GM12878 (cell line): ENCODE measurements around the gene SPTLC2. TPM values are rescaled to one million over a fixed set of nuclear protein-coding genes. Genes with fewer than 3 reads are reported as not detected.

Experiments used
- ATAC-seq: fragments of 200-7000 bp; cut with Tn5 transposase; 3 replicates; pipeline ENCODE4 v1.9.1; 2020; ENCODE audit warnings: mild to moderate bottlenecking, moderate library complexity
- BruUV-seq: library from RNA; stranded (reverse); fragments of 400-500 nt; replicated peaks from 2 replicates; lab custom pipeline; 2021; lab: Mats Ljungman, UMichigan
- CTCF ChIA-PET: fragments of 300-600 bp; sonication (Branson Sonifier 250); formaldehyde crosslinking; extraction: SDS; loops from one replicate; lab custom pipeline; 2021; ENCODE audit warnings: inconsistent platforms; lab: Yijun Ruan, JAX
- POLR2A ChIA-PET: fragments of 350-600 bp; formaldehyde crosslinking; extraction: SDS; loops from one replicate; lab custom pipeline; 2021; ENCODE audit warnings: inconsistent platforms; lab: Charles Lee
- RAD21 ChIA-PET: fragments of 300-600 bp; sonication (Branson Sonifier 250); formaldehyde crosslinking; loops from one replicate; lab custom pipeline; 2023; ENCODE audit warnings: antibody characterized with exemption; ENCODE audit not compliant: unreplicated experiment; lab: Charles Lee
- SMC1A ChIA-PET: fragments of 300-600 bp; sonication (Branson Sonifier 250); formaldehyde crosslinking; loops from one replicate; lab custom pipeline; 2023; ENCODE audit not compliant: unreplicated experiment, uncharacterized antibody; lab: Charles Lee
- DNase-seq: peaks from one replicate; pipeline ENCODE4 v3.0.0-alpha.2; 2011; ENCODE audit warnings: low read depth, low spot score
- FAIRE-seq: peaks from 3 replicates; lab custom pipeline; 2011; peaks lifted over from hg19 to GRCh38; lab: Jason Lieb, UNC
- H2AFZ ChIP-seq: 2 replicates; pipeline ENCODE4 v1.6.0; 2011; ENCODE audit warnings: low read depth, low read length, control low read depth; ENCODE audit not compliant: control insufficient read depth
- H3K27ac ChIP-seq: 2 replicates; pipeline ENCODE4 v1.5.1; 2011; ENCODE audit warnings: control low read depth; ENCODE audit not compliant: control insufficient read depth, insufficient read depth
- H3K27me3 ChIP-seq, 2 experiments: replicated peaks in 1 of 2; 2 replicates each; pipeline versions ENCODE4 v1.6.0 to v1.6.1; 2011; ENCODE audit warnings: low read length in 1 of 2; ENCODE audit not compliant: control insufficient read depth in 2 of 2, insufficient read depth in 2 of 2
- H3K36me3 ChIP-seq, 2 experiments: 2 replicates each; pipeline ENCODE4 v1.5.1; 2011; ENCODE audit warnings: low read length in 1 of 2; ENCODE audit not compliant: control insufficient read depth in 2 of 2, insufficient read depth in 2 of 2
- H3K4me1 ChIP-seq: 2 replicates; pipeline ENCODE4 v1.6.1; 2011; ENCODE audit warnings: mild to moderate bottlenecking, low read length, moderate library complexity, mixed read lengths; ENCODE audit not compliant: control insufficient read depth, insufficient read depth
- H3K4me2 ChIP-seq: 2 replicates; pipeline ENCODE4 v1.6.0; 2011; ENCODE audit warnings: control low read depth; ENCODE audit not compliant: control insufficient read depth, insufficient read depth
- H3K4me3 ChIP-seq: fragments of 200-600 bp; sonication (generic); 2 replicates; pipeline ENCODE4 v1.5.1; 2016
- H3K79me2 ChIP-seq: 2 replicates; pipeline ENCODE4 v1.6.0; 2011; ENCODE audit warnings: low read length; ENCODE audit not compliant: control insufficient read depth, insufficient read depth
- H3K9ac ChIP-seq: 2 replicates; pipeline ENCODE4 v1.8.0; 2011; ENCODE audit warnings: low read length, control low read depth, mixed read lengths; ENCODE audit not compliant: control insufficient read depth, insufficient read depth
- H3K9me3 ChIP-seq: replicated peaks from 3 replicates; pipeline ENCODE4 v1.5.1; 2011; ENCODE audit warnings: mild to moderate bottlenecking, low read length; ENCODE audit not compliant: control insufficient read depth, insufficient read depth
- H4K20me1 ChIP-seq: 2 replicates; pipeline ENCODE4 v1.6.0; 2011; ENCODE audit not compliant: control insufficient read depth, insufficient read depth
- ATF3 ChIP-seq: IDR thresholded peaks from 2 replicates; pipeline ENCODE4 v1.6.1; 2011; ENCODE audit warnings: low read depth, mild to moderate bottlenecking, low read length, moderate library complexity, borderline replicate concordance; ENCODE audit errors: extremely low read depth
- HDAC2 ChIP-seq: fragments of 200-600 bp; sonication (generic); IDR thresholded peaks from 2 replicates; pipeline ENCODE4 v1.6.1; 2017
- NR2F1 ChIP-seq: fragments of 450-650 bp; conservative IDR thresholded peaks from 2 replicates; pipeline ENCODE4 v1.6.1; 2017; ENCODE audit warnings: mild to moderate bottlenecking
- POLR2A ChIP-seq: IDR thresholded peaks from 2 replicates; pipeline ENCODE4 v1.6.1; 2011; ENCODE audit warnings: low read depth, mild to moderate bottlenecking, low read length
- SMAD1 ChIP-seq: fragments of 450-650 bp; IDR thresholded peaks from 2 replicates; pipeline ENCODE4 v1.6.1; 2018; ENCODE audit warnings: mild to moderate bottlenecking, low read depth; ENCODE audit not compliant: partially characterized antibody
- STAT3 ChIP-seq: IDR thresholded peaks from 2 replicates; pipeline ENCODE4 v1.6.1; 2011; ENCODE audit warnings: low read depth, low read length, improper control_type of control experiment
- ZBTB33 ChIP-seq: fragments of 450-650 bp; IDR thresholded peaks from 2 replicates; pipeline ENCODE4 v1.6.1; 2017; ENCODE audit warnings: mild to moderate bottlenecking
- ZNF207 ChIP-seq: fragments of 450-650 bp; IDR thresholded peaks from 2 replicates; pipeline ENCODE4 v1.6.1; 2014; ENCODE audit warnings: antibody characterized with exemption, mild to moderate bottlenecking, borderline replicate concordance
- WGBS: methylation state at CpG from one replicate; pipeline ENCODE4 v1.1.6; 2016; ENCODE audit warnings: low lambda C conversion rate; ENCODE audit not compliant: insufficient replicate concordance, insufficient coverage; ENCODE audit errors: missing lambda C conversion rate; 5-methylcytosine and 5-hydroxymethylcytosine counted together
- in situ Hi-C: fragments of 300-500 bp; cut with MboI; formaldehyde crosslinking; loops from 9 replicates; pipeline ENCODE4 v1.14.3; 2018; ENCODE audit warnings: mixed read lengths
- intact Hi-C: fragments of 100-400 bp; cut with micrococcal nuclease; formaldehyde crosslinking; loops from one replicate; pipeline ENCODE4 v1.14.2; 2022; ENCODE audit not compliant: unreplicated experiment
- polyA plus RNA-seq, 11 experiments: library from polyadenylated mRNA; depleted of rRNA in 4 of 11; unstranded in 6 of 11; stranded (reverse) in 5 of 11; fragments of >200 nt; fragmentation: Nextera tagmentation in 4 of 11; fragmentation: Illumina TruSeq in 1 of 11; extraction: Ambion mirVana in 4 of 11; extraction: Trizol in 1 of 11; gene quantifications; 1 replicate in 1 of 11; 2 replicates in 10 of 11; pipeline versions ENCODE4 v1.2.1 to v1.2.3, GENCODE V29; 2011 to 2016; ENCODE audit warnings: inconsistent platforms in 2 of 11, missing spikeins in 2 of 11, low read depth in 1 of 11
- total RNA-seq, 4 experiments: library from RNA; depleted of rRNA in 3 of 4; stranded (reverse); fragments of >200 nt in 3 of 4; fragmentation: Illumina TruSeq in 1 of 4; extraction: Trizol in 1 of 4; gene quantifications; 2 replicates each; pipeline versions ENCODE4 v1.2.1 to v1.2.3, GENCODE V29; 2013 to 2021

SPTLC2 gene
- total and polyA plus RNA-seq, 10 of the 15 experiments (the other 5 are each of a cell fraction or from before 2014, with no cell fraction given), result 6.9 to 35.1 (median 19.7) TPM

- no peak for DNase-seq
- Histone ChIP-seq H3K79me2 (no peaks in the 10 kb centered on the region), H3K27me3 (peaks cover 8% of the 10 kb centered on the region in 2 experiments; a peak in 3 of 4 replicates), H3K9me3 (no peaks in the 10 kb centered on the region; the same call in 2 of the 3 replicates), H3K4me2 (no peak overlapping the region), H3K27ac (no peak overlapping the region), H3K4me1 (peaks cover 11% of the 10 kb centered on the region), H3K36me3 (no peaks in the 10 kb centered on the region), H3K9ac (no peak overlapping the region), H4K20me1 (no peaks in the 10 kb centered on the region), H2AFZ (no peak overlapping the region), H3K4me3 (no peak overlapping the region)
- POLR2A ChIA-PET, result no interaction called here
- RAD21 ChIA-PET, result no interaction called here
- WGBS, result 31% methylated on average over 7 of the region's 7 CpGs
- intact Hi-C loops (no loop called here), in situ Hi-C loops (no loop called here)
- no peak for ATAC-seq
- SMC1A ChIA-PET, result no interaction called here
- no peak for FAIRE-seq
- no TSS peak for BruUV-seq
- CTCF ChIA-PET, result interaction anchor here (1.5 kb wide), 1 partner anchor 36 kb away, joined by 6 read pairs; no protein-coding TSS in a partner anchor
- TF ChIP-seq STAT3 (no peak), SMAD1 (no peak), NR2F1 (no peak), POLR2A (no peak), ZNF207 (no peak), HDAC2 (no peak), ATF3 (no peak), ZBTB33 (no peak)
These were observed 121.1 kb downstream of the SPTLC2 start for GRCh38 chr14:77495334-77495733.
